ENCODE results near the gene USP49.

DNA sequence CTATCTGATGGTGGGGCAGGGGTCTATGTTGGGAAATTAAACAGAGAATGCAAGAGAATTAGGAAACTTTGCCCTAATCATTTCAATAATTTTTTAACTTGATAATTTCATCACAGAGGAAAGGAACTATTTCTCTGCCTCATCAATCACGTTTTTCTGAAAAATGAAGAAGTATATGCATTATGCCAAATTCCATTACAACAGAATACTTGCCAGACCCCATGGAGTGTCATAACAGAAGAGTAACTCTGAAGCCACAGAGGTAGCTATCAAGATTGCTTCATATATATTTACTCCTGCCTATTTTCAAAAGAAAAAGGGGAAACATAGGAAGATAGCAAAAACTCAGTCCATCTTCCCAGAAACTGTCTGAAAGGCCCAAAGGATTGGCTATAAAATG, 5.7 kb upstream of the USP49 start:
- no peak for TF ChIP-seq CTCF (IDR thresholded peaks at IDR 0.05)
- TF ChIP-seq ZFX (IDR thresholded peaks at IDR 0.05; ENCODE audit: borderline replicate concordance): no peak

Data from 22Rv1 (cell line).